K562 (cell line): ENCODE data around the gene FGD6. TPM values are rescaled to one million over a fixed set of nuclear protein-coding genes. Genes with fewer than 3 reads are reported as not detected.
A peak's percentile ranks its signal among the peaks of the same experiment; 100 is the strongest.

Source experiments
- ARID3A ChIP-seq: IDR thresholded peaks from 2 replicates; pipeline ENCODE4 v1.6.1; 2012; ENCODE audit warnings: low read depth, low read length, improper control_type of control experiment, borderline replicate concordance
- ARID4B ChIP-seq: sonication (generic); formaldehyde crosslinking; IDR thresholded peaks from 2 replicates; pipeline ENCODE4 v1.8.0; 2022; ENCODE audit warnings: mild to moderate bottlenecking, missing genetic modification reagents
- CC2D1A ChIP-seq: fragments of 450-650 bp; IDR thresholded peaks from 2 replicates; pipeline ENCODE4 v1.6.1; 2017; ENCODE audit warnings: mild to moderate bottlenecking
- CCNT2 ChIP-seq: IDR thresholded peaks from 2 replicates; pipeline ENCODE4 v1.6.1; 2011; ENCODE audit warnings: borderline replicate concordance, low read depth, mild to moderate bottlenecking, moderate library complexity, mixed read lengths, low read length; ENCODE audit not compliant: insufficient read length; ENCODE audit errors: extremely low read depth
- DACH1 ChIP-seq: fragments of 450-650 bp; IDR thresholded peaks from 2 replicates; pipeline ENCODE4 v1.6.1; 2018; ENCODE audit not compliant: partially characterized antibody
- ELK3 ChIP-seq: fragments of 450-650 bp; formaldehyde crosslinking; IDR thresholded peaks from 2 replicates; pipeline ENCODE4 v1.4.0; 2020; ENCODE audit warnings: mild to moderate bottlenecking
- HDAC1 ChIP-seq, 2 experiments: fragments of 450-650 bp; IDR thresholded peaks; 2 replicates each; pipeline ENCODE4 v1.6.1; 2016 to 2017; ENCODE audit warnings: inconsistent platforms in 1 of 2, mild to moderate bottlenecking in 1 of 2, moderate library complexity in 1 of 2
- MED1 ChIP-seq: sonication (generic); formaldehyde crosslinking; IDR thresholded peaks from 2 replicates; pipeline ENCODE4 v1.8.1; 2023; ENCODE audit warnings: missing genetic modification reagents, borderline replicate concordance
- SAFB2 ChIP-seq: fragments of 200-400 bp; formaldehyde crosslinking; IDR thresholded peaks from 2 replicates; pipeline ENCODE4 v1.6.1; 2018; ENCODE audit warnings: borderline replicate concordance, low read length, low read depth, moderate library complexity; ENCODE audit not compliant: severe bottlenecking
- SREBF1 ChIP-seq: fragments of 150-350 bp; IDR thresholded peaks from 2 replicates; pipeline ENCODE4 v1.6.1; 2014; ENCODE audit warnings: antibody characterized with exemption, low read depth, low read length, borderline replicate concordance
- TCF3 ChIP-seq: sonication (generic); formaldehyde crosslinking; IDR thresholded peaks from 2 replicates; pipeline ENCODE4 v1.4.0; 2020; ENCODE audit warnings: mild to moderate bottlenecking, missing genetic modification reagents
- THRAP3 ChIP-seq: fragments of 450-650 bp; IDR thresholded peaks from 2 replicates; pipeline ENCODE4 v1.6.1; 2016; ENCODE audit warnings: mild to moderate bottlenecking, inconsistent platforms, borderline replicate concordance
- TRIM24 ChIP-seq, 2 experiments: fragments of 450-650 bp; IDR thresholded peaks; 2 replicates each; pipeline ENCODE4 v1.6.1; 2016
- TSC22D4 ChIP-seq: fragments of 450-650 bp; IDR thresholded peaks from 2 replicates; pipeline ENCODE4 v1.6.1; 2016; ENCODE audit warnings: missing genetic modification characterization, missing biosample characterization, control low read depth
- ZBTB9 ChIP-seq: fragments of 450-650 bp; formaldehyde crosslinking; IDR thresholded peaks from 2 replicates; pipeline ENCODE4 v1.4.0; 2020; ENCODE audit warnings: mild to moderate bottlenecking, moderate library complexity
- ZC3H4 ChIP-seq: sonication (generic); formaldehyde crosslinking; IDR thresholded peaks from 2 replicates; pipeline ENCODE4 v1.9.0; 2021; ENCODE audit warnings: missing genetic modification reagents, borderline replicate concordance
- ZFX ChIP-seq: sonication (generic); formaldehyde crosslinking; IDR thresholded peaks from 2 replicates; pipeline ENCODE4 v1.8.0; 2022; ENCODE audit warnings: mild to moderate bottlenecking, missing genetic modification reagents, moderate library complexity
- ZNF444 ChIP-seq: fragments of 250-450 bp; sonication (Bioruptor Pico); IDR thresholded peaks from 2 replicates; pipeline ENCODE4 v1.4.0; 2020; ENCODE audit warnings: mild to moderate bottlenecking, moderate library complexity
- ZNF696 ChIP-seq: fragments of 250-450 bp; sonication (Bioruptor Pico); conservative IDR thresholded peaks from 2 replicates; pipeline ENCODE4 v1.4.0; 2020; ENCODE audit warnings: mild to moderate bottlenecking, moderate library complexity
- ZNF764 ChIP-seq: fragments of 250-450 bp; sonication (Bioruptor Pico); IDR thresholded peaks from 2 replicates; pipeline ENCODE4 v1.4.0; 2020; ENCODE audit warnings: low read depth, mild to moderate bottlenecking, moderate library complexity
- polyA plus RNA-seq, 8 experiments: library from polyadenylated mRNA; depleted of rRNA in 4 of 8; stranded (reverse) in 5 of 8; unstranded in 3 of 8; fragments of >200 nt; fragmentation: Nextera tagmentation in 2 of 8; fragmentation: Illumina TruSeq in 1 of 8; extraction: Ambion mirVana in 2 of 8; extraction: Trizol in 1 of 8; gene quantifications; 2 replicates each; pipeline versions ENCODE4 v1.2.1 to v1.2.3, GENCODE V29; 2011 to 2014; ENCODE audit warnings: inconsistent platforms in 1 of 8, missing spikeins in 1 of 8
- total RNA-seq, 7 experiments: library from RNA; depleted of rRNA in 6 of 7; stranded (reverse); fragments of >200 nt in 6 of 7; fragmentation: Illumina TruSeq in 2 of 7; extraction: Trizol in 2 of 7; gene quantifications; 2 replicates each; pipeline versions ENCODE4 v1.2.1 to v1.2.3, GENCODE V29; 2011 to 2021; ENCODE audit warnings: low replicate concordance in 1 of 7

FGD6 gene
- total and polyA plus RNA-seq, 9 of the 15 experiments (the other 6 are each of a cell fraction or from before 2014, with no cell fraction given) = 1.5 to 11.1 (median 5.8) TPM

- TF ChIP-seq ZNF764 (CRISPR knock-in tag) = no peak
- TF ChIP-seq ZC3H4 (CRISPR knock-in tag) = no peak
- TF ChIP-seq MED1 = no peak
- TF ChIP-seq TSC22D4 (tag) = no peak
- no peak for TF ChIP-seq DACH1
- TF ChIP-seq TRIM24 (IDR thresholded peaks at IDR 0.05) = no peak
- no peak for TF ChIP-seq ELK3 (CRISPR knock-in tag)
- TF ChIP-seq CC2D1A = no peak
- TF ChIP-seq ZNF444 (CRISPR knock-in tag) = no peak
- TF ChIP-seq CCNT2 = no peak
- TF ChIP-seq THRAP3 = no peak
- no peak for TF ChIP-seq HDAC1 (IDR thresholded peaks at IDR 0.05)
- TF ChIP-seq SAFB2 = no peak
- no peak for TF ChIP-seq ZNF696 (CRISPR knock-in tag)
- no peak for TF ChIP-seq ARID4B
- TF ChIP-seq ZBTB9 (CRISPR knock-in tag) = no peak
- TF ChIP-seq ZFX = no peak
- TF ChIP-seq SREBF1 = no peak
- peak; percentile 65; the same call in 1 of the 2 replicates for TF ChIP-seq ARID3A
- TF ChIP-seq TCF3 (CRISPR knock-in tag) = no peak
These were observed 13.9 kb upstream of the FGD6 start (continued) for GRCh38 chr12:95231190-95231589.
